HCT116 (cell line): ENCODE measurements around the gene TTC8. TPM values are rescaled to one million over a fixed set of nuclear protein-coding genes. Genes with fewer than 3 reads are reported as not detected.

Experiments
- ATAC-seq: fragments of 200-7000 bp; cut with Tn5 transposase; 2 replicates; pipeline ENCODE4 v1.9.1; 2020; ENCODE audit warnings: mild to moderate bottlenecking, moderate library complexity
- BruUV-seq: library from RNA; stranded (reverse); fragments of 400-500 nt; replicated peaks from 2 replicates; lab custom pipeline; 2021; lab: Mats Ljungman, UMichigan
- CTCF ChIA-PET: fragments of 300-600 bp; sonication (Branson Sonifier 250); formaldehyde crosslinking; loops from one replicate; lab custom pipeline; 2021; ENCODE audit warnings: antibody characterized with exemption; lab: Charles Lee
- POLR2A ChIA-PET: fragments of 300-600, 350-600 bp; sonication (Branson Sonifier 250); formaldehyde crosslinking; loops from one replicate; lab custom pipeline; 2021; ENCODE audit warnings: antibody characterized with exemption; lab: Charles Lee
- RAD21 ChIA-PET, 2 experiments: fragments of 300-600 bp; sonication (Branson Sonifier 250); formaldehyde crosslinking; loops; one replicate each; lab custom pipeline; 2023; ENCODE audit warnings: low total read pairs in 2 of 2; ENCODE audit not compliant: uncharacterized antibody in 2 of 2, unreplicated experiment in 2 of 2, low non-redundant PET in 1 of 2; lab: Charles Lee
- DNase-seq: peaks from one replicate; pipeline ENCODE4 v3.0.0-alpha.2; 2010; ENCODE audit warnings: low read depth, low spot score
- H2AFZ ChIP-seq: fragments of 200-600 bp; shearing (Covaris generic), sonication (generic); 2 replicates; pipeline ENCODE4 v1.6.1; 2017; ENCODE audit warnings: low read depth, mixed run types, mixed read lengths, antibody characterized with exemption, low read length; ENCODE audit not compliant: poor library complexity, severe bottlenecking
- H3K27ac ChIP-seq: 2 replicates; pipeline ENCODE4 v1.5.1; 2012; ENCODE audit warnings: low read depth, low read length
- H3K27me3 ChIP-seq: fragments of 200-600 bp; sonication (generic); 2 replicates; pipeline ENCODE4 v1.6.1; 2016; ENCODE audit warnings: mixed run types, low read length, mixed read lengths; ENCODE audit not compliant: insufficient read depth
- H3K36me3 ChIP-seq, 2 experiments: fragments of 200-500 bp in 1 of 2; fragments of 200-600 bp in 1 of 2; sonication (Bioruptor generic) in 1 of 2; sonication (generic) in 1 of 2; 2 replicates each; pipeline versions ENCODE4 v1.5.1 to v1.6.1; 2014 to 2016; ENCODE audit warnings: low read length in 2 of 2, inconsistent platforms in 1 of 2, mixed read lengths in 1 of 2, mixed run types in 1 of 2; ENCODE audit not compliant: insufficient read depth in 2 of 2, control insufficient read depth in 1 of 2
- H3K4me1 ChIP-seq, 2 experiments: fragments of 200-600 bp in 1 of 2; sonication (generic) in 1 of 2; 2 replicates each; pipeline versions ENCODE4 v1.5.1 to v1.6.1; 2012 to 2017; ENCODE audit warnings: low read length in 2 of 2, inconsistent platforms in 1 of 2, mild to moderate bottlenecking in 1 of 2, mixed read lengths in 1 of 2, mixed run types in 1 of 2, moderate library complexity in 1 of 2; ENCODE audit not compliant: insufficient read depth in 2 of 2, control insufficient read depth in 1 of 2
- H3K4me2 ChIP-seq: fragments of 200-600 bp; sonication (generic); 2 replicates; pipeline ENCODE4 v1.6.1; 2017; ENCODE audit warnings: mixed run types, low read length, mixed read lengths
- H3K4me3 ChIP-seq, 2 experiments: fragments of 200-600 bp in 1 of 2; sonication (generic) in 1 of 2; replicated peaks in 1 of 2; 2 replicates each; pipeline ENCODE4 v1.5.1; 2011 to 2016; ENCODE audit warnings: low read length in 2 of 2, control low read depth in 1 of 2, low read depth in 1 of 2, mild to moderate bottlenecking in 1 of 2, mixed read lengths in 1 of 2, mixed run types in 1 of 2
- H3K79me2 ChIP-seq: fragments of 200-600 bp; sonication (generic); 2 replicates; pipeline ENCODE4 v1.6.1; 2017; ENCODE audit warnings: mild to moderate bottlenecking, mixed run types, low read length, moderate library complexity, mixed read lengths; ENCODE audit not compliant: insufficient read depth
- H3K9ac ChIP-seq: fragments of 200-600 bp; sonication (generic); 2 replicates; pipeline ENCODE4 v1.6.1; 2016; ENCODE audit warnings: low read length, mixed read lengths
- H3K9me2 ChIP-seq: fragments of 200-600 bp; sonication (generic), shearing (Covaris generic); 2 replicates; pipeline ENCODE4 v1.6.1; 2017; ENCODE audit warnings: mixed run types, mild to moderate bottlenecking, moderate library complexity; ENCODE audit not compliant: insufficient read depth
- H3K9me3 ChIP-seq, 2 experiments: fragments of 200-500 bp in 1 of 2; fragments of 200-600 bp in 1 of 2; sonication (Bioruptor generic) in 1 of 2; sonication (generic) in 1 of 2; 2 replicates each; pipeline ENCODE4 v1.6.1; 2014 to 2017; ENCODE audit warnings: low read length in 2 of 2, mixed read lengths in 2 of 2, inconsistent platforms in 1 of 2, low read depth in 1 of 2, mild to moderate bottlenecking in 1 of 2, mixed run types in 1 of 2, moderate library complexity in 1 of 2; ENCODE audit not compliant: control insufficient read depth in 1 of 2, insufficient read depth in 1 of 2
- H4K20me1 ChIP-seq: fragments of 200-600 bp; sonication (generic), shearing (Covaris generic); 2 replicates; pipeline ENCODE4 v1.6.1; 2017; ENCODE audit warnings: mixed run types, mild to moderate bottlenecking, moderate library complexity; ENCODE audit not compliant: insufficient read depth
- ATF3 ChIP-seq: IDR thresholded peaks from 2 replicates; pipeline ENCODE4 v1.6.1; 2012
- CBX3 ChIP-seq: IDR thresholded peaks from 2 replicates; pipeline ENCODE4 v1.6.1; 2012; ENCODE audit warnings: low read depth
- CTCF ChIP-seq, 3 experiments: fragments of 200-600 bp in 1 of 3; sonication (generic) in 1 of 3; IDR thresholded peaks in 2 of 3; conservative IDR thresholded peaks in 1 of 3; 2 replicates each; pipeline ENCODE4 v1.5.1; 2012 to 2017; ENCODE audit warnings: low read depth in 2 of 3, low read length in 2 of 3, antibody characterized with exemption in 1 of 3, borderline replicate concordance in 1 of 3, control low read depth in 1 of 3, mild to moderate bottlenecking in 1 of 3, mixed read lengths in 1 of 3, mixed run types in 1 of 3, moderate library complexity in 1 of 3; ENCODE audit not compliant: insufficient read depth in 1 of 3
- EGR1 ChIP-seq: IDR thresholded peaks from 2 replicates; pipeline ENCODE4 v1.6.1; 2012; ENCODE audit warnings: low read depth
- ELF1 ChIP-seq: IDR thresholded peaks from 2 replicates; pipeline ENCODE4 v1.6.1; 2012; ENCODE audit warnings: low read depth, borderline replicate concordance
- EZH2 ChIP-seq: fragments of 200-600 bp; sonication (generic); IDR thresholded peaks from 2 replicates; pipeline ENCODE4 v1.6.1; 2017; ENCODE audit warnings: antibody characterized with exemption, mixed run types
- FOSL1 ChIP-seq: IDR thresholded peaks from 2 replicates; pipeline ENCODE4 v1.6.1; 2012; ENCODE audit warnings: low read depth
- POLR2A ChIP-seq: IDR thresholded peaks from 2 replicates; pipeline ENCODE4 v1.7.0; 2011; ENCODE audit warnings: borderline replicate concordance; ENCODE audit not compliant: insufficient read depth, insufficient read length; ENCODE audit errors: extremely low read depth
- POLR2AphosphoS5 ChIP-seq: IDR thresholded peaks from 2 replicates; pipeline ENCODE4 v1.6.1; 2011; ENCODE audit warnings: mild to moderate bottlenecking, low read depth, low read length, moderate library complexity
- RAD21 ChIP-seq: IDR thresholded peaks from 2 replicates; pipeline ENCODE4 v1.6.1; 2012; ENCODE audit warnings: low read depth, mild to moderate bottlenecking
- SP1 ChIP-seq: IDR thresholded peaks from 2 replicates; pipeline ENCODE4 v1.6.1; 2012; ENCODE audit warnings: low read depth
- SRF ChIP-seq: IDR thresholded peaks from 2 replicates; pipeline ENCODE4 v1.6.1; 2012; ENCODE audit warnings: low read depth
- YY1 ChIP-seq: IDR thresholded peaks from 2 replicates; pipeline ENCODE4 v1.6.1; 2011; ENCODE audit warnings: low read length, low read depth, moderate library complexity, mild to moderate bottlenecking; ENCODE audit not compliant: insufficient replicate concordance; ENCODE audit errors: extremely low read depth
- ZFX ChIP-seq: fragments of 450-650 bp; IDR thresholded peaks from 2 replicates; pipeline ENCODE4 v1.6.1; 2017
- ZNF274 ChIP-seq: fragments of 200-500 bp; sonication (Bioruptor generic); IDR thresholded peaks from 2 replicates; pipeline ENCODE4 v1.6.1; 2014; ENCODE audit warnings: mild to moderate bottlenecking, low read depth, low read length, inconsistent platforms
- intact Hi-C: fragments of 100-400 bp; cut with micrococcal nuclease; formaldehyde crosslinking; loops from 2 replicates; pipeline ENCODE4 v1.10.0; 2022
- total RNA-seq: library from RNA; stranded (reverse); gene quantifications from one replicate; pipeline ENCODE4 v1.2.1, GENCODE V29; 2021; ENCODE audit not compliant: unreplicated experiment
- TF ChIP-seq, protein P1 (sequence below): IDR thresholded peaks from 2 replicates; pipeline ENCODE4 v1.6.1; 2012
- TF ChIP-seq, protein P2 (sequence below): IDR thresholded peaks from 2 replicates; pipeline ENCODE4 v1.6.1; 2012; ENCODE audit warnings: low read depth

The TTC8 gene
- total RNA-seq, 1 experiment from 2014 or later: 21.4 TPM

DNA sequence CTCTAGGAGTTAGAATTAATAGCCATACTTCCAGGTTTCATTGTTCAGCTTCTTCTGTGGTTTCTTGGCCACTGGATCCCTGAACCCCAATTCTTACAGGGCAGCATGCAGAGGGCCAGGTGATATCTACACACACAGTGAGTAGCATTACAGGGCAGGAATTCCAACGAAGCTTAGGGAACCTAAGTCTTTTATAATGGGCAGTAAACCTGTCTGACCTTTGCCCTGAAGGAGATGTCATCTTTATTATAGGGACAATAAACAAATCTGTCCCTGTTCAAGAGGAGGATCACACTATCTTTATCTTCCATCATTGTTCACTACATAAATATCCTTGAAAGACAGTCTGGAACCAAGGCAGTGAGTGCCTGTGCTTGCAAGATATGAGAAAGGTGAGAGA, 20.0 kb upstream of the TTC8 start:
- no peaks in the 10 kb centered on the region for H3K79me2 ChIP-seq
- H3K9me3 ChIP-seq: no peaks in the 10 kb centered on the region
- H4K20me1 ChIP-seq: no peaks in the 10 kb centered on the region
- H3K4me2 ChIP-seq: no peak overlapping the region
- no peak overlapping the region for H2AFZ ChIP-seq
- H3K9me2 ChIP-seq: no peaks in the 10 kb centered on the region
- no peak overlapping the region for H3K4me3 ChIP-seq
- no peaks in the 10 kb centered on the region for H3K36me3 ChIP-seq
- TF ChIP-seq ZNF274 (no peak), CTCF (IDR thresholded peaks at IDR 0.05 in 2 of 3, conservative IDR thresholded peaks at IDR 0.05 in 1 of 3; ENCODE audit: borderline replicate concordance in 1 of 3, insufficient read depth in 1 of 3, low read depth in 2 of 3, low read length in 2 of 3) (no peak), RAD21 (no peak), SP1 (no peak), YY1 (no peak), POLR2A (no peak), EGR1 (no peak), SRF (no peak)
- TF ChIP-seq, protein P1, sequence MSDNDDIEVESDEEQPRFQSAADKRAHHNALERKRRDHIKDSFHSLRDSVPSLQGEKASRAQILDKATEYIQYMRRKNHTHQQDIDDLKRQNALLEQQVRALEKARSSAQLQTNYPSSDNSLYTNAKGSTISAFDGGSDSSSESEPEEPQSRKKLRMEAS: no peak
- DNase-seq: no peak
- H3K27ac ChIP-seq: no peak overlapping the region
- ChIA-PET CTCF (no interaction called here), RAD21 (no interaction called here), POLR2A (no interaction called here)
- intact Hi-C loops: no loop called here
- no peak overlapping the region for H3K9ac ChIP-seq
- no peaks in the 10 kb centered on the region for H3K27me3 ChIP-seq
- BruUV-seq: no TSS peak
- no peak for ATAC-seq
- no peaks in the 10 kb centered on the region for H3K4me1 ChIP-seq

- no peak overlapping the region for H2AFZ ChIP-seq
- TF ChIP-seq EZH2 (no peak), ZFX (no peak), YY1 (no peak), FOSL1 (no peak), SP1 (no peak), CBX3 (no peak), ZNF274 (no peak), SRF (no peak), EGR1 (no peak), ELF1 (no peak), POLR2AphosphoS5 (no peak), ATF3 (no peak), RAD21 (no peak)
- TF ChIP-seq, protein P2, sequence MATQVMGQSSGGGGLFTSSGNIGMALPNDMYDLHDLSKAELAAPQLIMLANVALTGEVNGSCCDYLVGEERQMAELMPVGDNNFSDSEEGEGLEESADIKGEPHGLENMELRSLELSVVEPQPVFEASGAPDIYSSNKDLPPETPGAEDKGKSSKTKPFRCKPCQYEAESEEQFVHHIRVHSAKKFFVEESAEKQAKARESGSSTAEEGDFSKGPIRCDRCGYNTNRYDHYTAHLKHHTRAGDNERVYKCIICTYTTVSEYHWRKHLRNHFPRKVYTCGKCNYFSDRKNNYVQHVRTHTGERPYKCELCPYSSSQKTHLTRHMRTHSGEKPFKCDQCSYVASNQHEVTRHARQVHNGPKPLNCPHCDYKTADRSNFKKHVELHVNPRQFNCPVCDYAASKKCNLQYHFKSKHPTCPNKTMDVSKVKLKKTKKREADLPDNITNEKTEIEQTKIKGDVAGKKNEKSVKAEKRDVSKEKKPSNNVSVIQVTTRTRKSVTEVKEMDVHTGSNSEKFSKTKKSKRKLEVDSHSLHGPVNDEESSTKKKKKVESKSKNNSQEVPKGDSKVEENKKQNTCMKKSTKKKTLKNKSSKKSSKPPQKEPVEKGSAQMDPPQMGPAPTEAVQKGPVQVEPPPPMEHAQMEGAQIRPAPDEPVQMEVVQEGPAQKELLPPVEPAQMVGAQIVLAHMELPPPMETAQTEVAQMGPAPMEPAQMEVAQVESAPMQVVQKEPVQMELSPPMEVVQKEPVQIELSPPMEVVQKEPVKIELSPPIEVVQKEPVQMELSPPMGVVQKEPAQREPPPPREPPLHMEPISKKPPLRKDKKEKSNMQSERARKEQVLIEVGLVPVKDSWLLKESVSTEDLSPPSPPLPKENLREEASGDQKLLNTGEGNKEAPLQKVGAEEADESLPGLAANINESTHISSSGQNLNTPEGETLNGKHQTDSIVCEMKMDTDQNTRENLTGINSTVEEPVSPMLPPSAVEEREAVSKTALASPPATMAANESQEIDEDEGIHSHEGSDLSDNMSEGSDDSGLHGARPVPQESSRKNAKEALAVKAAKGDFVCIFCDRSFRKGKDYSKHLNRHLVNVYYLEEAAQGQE: no peak
Measured at GRCh38 chr14:88808359-88808758, 16.1 kb upstream of the TTC8 start.

More at GRCh38 chr14:88808359-88808758, 16.1 kb upstream of the TTC8 start:
- DNase-seq (no peak), ATAC-seq (no peak)
- H3K36me3 ChIP-seq: no peaks in the 10 kb centered on the region
- H3K9me3 ChIP-seq: no peaks in the 10 kb centered on the region
- H3K27ac ChIP-seq: no peak overlapping the region
- H3K27me3 ChIP-seq: no peaks in the 10 kb centered on the region
- H3K9me2 ChIP-seq: no peaks in the 10 kb centered on the region
- H4K20me1 ChIP-seq: no peaks in the 10 kb centered on the region
- RAD21 ChIA-PET: no interaction called here
- CTCF ChIA-PET: no interaction called here
- H3K9ac ChIP-seq: no peak overlapping the region
- H3K79me2 ChIP-seq: no peaks in the 10 kb centered on the region
- POLR2A ChIA-PET: no interaction called here
- BruUV-seq: no TSS peak
- H3K4me3 ChIP-seq: no peak overlapping the region
- no peaks in the 10 kb centered on the region for H3K4me1 ChIP-seq
- intact Hi-C loops: no loop called here
- H3K4me2 ChIP-seq: no peak overlapping the region
